ENCODE measurements around the gene DMC1. TPM values are rescaled to one million over a fixed set of nuclear protein-coding genes. Genes with fewer than 3 reads are reported as not detected.
A peak's percentile ranks its signal among the peaks of the same experiment; 100 is the strongest.

The DMC1 gene
- total and polyA plus RNA-seq, 2 of the 13 experiments (the other 11 are each of a cell fraction or from before 2014, with no cell fraction given): 0.82 TPM; not detected in 1

DNA sequence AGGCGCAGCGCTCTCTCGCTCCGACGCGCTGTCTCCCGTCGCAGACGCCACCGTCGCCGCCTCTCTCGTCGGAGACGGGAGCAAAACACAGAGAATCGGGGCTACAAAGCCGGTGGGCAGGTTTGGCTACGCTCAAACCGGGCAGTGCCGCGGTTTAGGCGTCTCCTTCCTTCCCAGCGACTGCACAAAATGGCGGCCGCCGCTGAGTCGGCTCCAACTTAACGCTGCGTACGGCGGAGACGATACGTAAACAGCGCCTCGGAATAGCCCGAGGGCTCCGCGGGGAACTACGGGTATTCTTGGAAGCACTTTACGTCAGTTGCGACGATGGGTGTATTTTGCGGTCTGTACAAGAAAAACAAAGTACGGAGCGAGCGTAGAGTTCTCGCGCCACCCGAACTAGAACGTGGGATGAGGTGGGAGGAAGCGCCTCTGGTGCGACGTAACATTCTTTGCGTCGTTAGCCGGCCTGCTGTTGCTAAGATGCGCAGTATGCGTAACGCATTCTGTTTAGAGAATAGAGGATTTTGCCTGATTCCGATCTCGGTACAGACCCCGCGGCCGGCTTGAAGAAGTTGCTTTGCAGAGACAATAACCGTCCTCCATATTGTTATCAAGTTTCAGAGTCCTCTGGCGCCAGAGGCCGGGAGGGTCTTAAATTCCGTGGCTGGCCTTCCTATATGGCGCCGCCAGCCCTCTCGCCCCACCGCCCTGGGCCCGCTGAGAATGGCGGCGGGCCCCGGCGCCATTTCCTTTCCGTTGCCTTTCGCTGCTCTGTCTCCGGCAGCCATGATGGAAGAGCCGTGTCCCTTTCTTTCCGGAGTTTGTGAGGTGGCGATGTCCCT, 63.6 kb downstream of the DMC1 start, which contains the start of gene DDX17 (continued):
- TF ChIP-seq, protein P1, sequence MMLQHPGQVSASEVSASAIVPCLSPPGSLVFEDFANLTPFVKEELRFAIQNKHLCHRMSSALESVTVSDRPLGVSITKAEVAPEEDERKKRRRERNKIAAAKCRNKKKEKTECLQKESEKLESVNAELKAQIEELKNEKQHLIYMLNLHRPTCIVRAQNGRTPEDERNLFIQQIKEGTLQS (CRISPR knock-in tag; IDR thresholded peaks at IDR 0.05): no peak
- TF ChIP-seq, protein P2, sequence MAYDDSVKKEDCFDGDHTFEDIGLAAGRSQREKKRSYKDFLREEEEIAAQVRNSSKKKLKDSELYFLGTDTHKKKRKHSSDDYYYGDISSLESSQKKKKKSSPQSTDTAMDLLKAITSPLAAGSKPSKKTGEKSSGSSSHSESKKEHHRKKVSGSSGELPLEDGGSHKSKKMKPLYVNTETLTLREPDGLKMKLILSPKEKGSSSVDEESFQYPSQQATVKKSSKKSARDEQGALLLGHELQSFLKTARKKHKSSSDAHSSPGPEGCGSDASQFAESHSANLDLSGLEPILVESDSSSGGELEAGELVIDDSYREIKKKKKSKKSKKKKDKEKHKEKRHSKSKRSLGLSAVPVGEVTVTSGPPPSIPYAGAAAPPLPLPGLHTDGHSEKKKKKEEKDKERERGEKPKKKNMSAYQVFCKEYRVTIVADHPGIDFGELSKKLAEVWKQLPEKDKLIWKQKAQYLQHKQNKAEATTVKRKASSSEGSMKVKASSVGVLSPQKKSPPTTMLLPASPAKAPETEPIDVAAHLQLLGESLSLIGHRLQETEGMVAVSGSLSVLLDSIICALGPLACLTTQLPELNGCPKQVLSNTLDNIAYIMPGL (CRISPR knock-in tag; IDR thresholded peaks at IDR 0.05; ENCODE audit: borderline replicate concordance in 1 of 2, low read depth in 1 of 2): peak; percentile 65 to 90
- TF ChIP-seq POLR2AphosphoS2 (IDR thresholded peaks at IDR 0.05; ENCODE audit: low read depth, low read length) (no peak), RFXANK (CRISPR knock-in tag; IDR thresholded peaks at IDR 0.05) (no peak), CEBPG (CRISPR knock-in tag; IDR thresholded peaks at IDR 0.05) (peak; percentile 3; the same call in 1 of the 2 replicates), THYN1 (CRISPR knock-in tag; IDR thresholded peaks at IDR 0.05; ENCODE audit: borderline replicate concordance, low read depth) (no peak), PITX1 (CRISPR knock-in tag; IDR thresholded peaks at IDR 0.05) (no peak), ARID2 (CRISPR knock-in tag; IDR thresholded peaks at IDR 0.05; ENCODE audit: borderline replicate concordance) (no peak), PPARG (CRISPR knock-in tag; conservative IDR thresholded peaks at IDR 0.05) (no peak), HNF4G (IDR thresholded peaks at IDR 0.05; ENCODE audit: borderline replicate concordance, low read depth, low read length) (no peak), HNF4G (CRISPR knock-in tag; IDR thresholded peaks at IDR 0.05; ENCODE audit: borderline replicate concordance, low read depth) (no peak), ZNF431 (CRISPR knock-in tag; IDR thresholded peaks at IDR 0.05; ENCODE audit: borderline replicate concordance, low read depth) (0 out of 2 replicates have a peak, but pooled peaks have one; percentile 60), ZSCAN12 (CRISPR knock-in tag; IDR thresholded peaks at IDR 0.05) (no peak), ZFX (CRISPR knock-in tag; IDR thresholded peaks at IDR 0.05; ENCODE audit: low read depth) (peak; percentile 77), HNRNPLL (IDR thresholded peaks at IDR 0.05; ENCODE audit: low read depth, low read length, poor library complexity, severe bottlenecking) (peak; percentile 100), MTA1 (CRISPR knock-in tag; IDR thresholded peaks at IDR 0.05; ENCODE audit: borderline replicate concordance) (no peak), HNRNPUL1 (IDR thresholded peaks at IDR 0.05; ENCODE audit: low read depth, low read length) (no peak), ZNF629 (CRISPR knock-in tag; conservative IDR thresholded peaks at IDR 0.05) (no peak)
- TF ChIP-seq, protein P3, sequence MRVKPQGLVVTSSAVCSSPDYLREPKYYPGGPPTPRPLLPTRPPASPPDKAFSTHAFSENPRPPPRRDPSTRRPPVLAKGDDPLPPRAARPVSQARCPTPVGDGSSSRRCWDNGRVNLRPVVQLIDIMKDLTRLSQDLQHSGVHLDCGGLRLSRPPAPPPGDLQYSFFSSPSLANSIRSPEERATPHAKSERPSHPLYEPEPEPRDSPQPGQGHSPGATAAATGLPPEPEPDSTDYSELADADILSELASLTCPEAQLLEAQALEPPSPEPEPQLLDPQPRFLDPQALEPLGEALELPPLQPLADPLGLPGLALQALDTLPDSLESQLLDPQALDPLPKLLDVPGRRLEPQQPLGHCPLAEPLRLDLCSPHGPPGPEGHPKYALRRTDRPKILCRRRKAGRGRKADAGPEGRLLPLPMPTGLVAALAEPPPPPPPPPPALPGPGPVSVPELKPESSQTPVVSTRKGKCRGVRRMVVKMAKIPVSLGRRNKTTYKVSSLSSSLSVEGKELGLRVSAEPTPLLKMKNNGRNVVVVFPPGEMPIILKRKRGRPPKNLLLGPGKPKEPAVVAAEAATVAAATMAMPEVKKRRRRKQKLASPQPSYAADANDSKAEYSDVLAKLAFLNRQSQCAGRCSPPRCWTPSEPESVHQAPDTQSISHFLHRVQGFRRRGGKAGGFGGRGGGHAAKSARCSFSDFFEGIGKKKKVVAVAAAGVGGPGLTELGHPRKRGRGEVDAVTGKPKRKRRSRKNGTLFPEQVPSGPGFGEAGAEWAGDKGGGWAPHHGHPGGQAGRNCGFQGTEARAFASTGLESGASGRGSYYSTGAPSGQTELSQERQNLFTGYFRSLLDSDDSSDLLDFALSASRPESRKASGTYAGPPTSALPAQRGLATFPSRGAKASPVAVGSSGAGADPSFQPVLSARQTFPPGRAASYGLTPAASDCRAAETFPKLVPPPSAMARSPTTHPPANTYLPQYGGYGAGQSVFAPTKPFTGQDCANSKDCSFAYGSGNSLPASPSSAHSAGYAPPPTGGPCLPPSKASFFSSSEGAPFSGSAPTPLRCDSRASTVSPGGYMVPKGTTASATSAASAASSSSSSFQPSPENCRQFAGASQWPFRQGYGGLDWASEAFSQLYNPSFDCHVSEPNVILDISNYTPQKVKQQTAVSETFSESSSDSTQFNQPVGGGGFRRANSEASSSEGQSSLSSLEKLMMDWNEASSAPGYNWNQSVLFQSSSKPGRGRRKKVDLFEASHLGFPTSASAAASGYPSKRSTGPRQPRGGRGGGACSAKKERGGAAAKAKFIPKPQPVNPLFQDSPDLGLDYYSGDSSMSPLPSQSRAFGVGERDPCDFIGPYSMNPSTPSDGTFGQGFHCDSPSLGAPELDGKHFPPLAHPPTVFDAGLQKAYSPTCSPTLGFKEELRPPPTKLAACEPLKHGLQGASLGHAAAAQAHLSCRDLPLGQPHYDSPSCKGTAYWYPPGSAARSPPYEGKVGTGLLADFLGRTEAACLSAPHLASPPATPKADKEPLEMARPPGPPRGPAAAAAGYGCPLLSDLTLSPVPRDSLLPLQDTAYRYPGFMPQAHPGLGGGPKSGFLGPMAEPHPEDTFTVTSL (CRISPR knock-in tag; IDR thresholded peaks at IDR 0.05; ENCODE audit: borderline replicate concordance): no peak
- TF ChIP-seq, protein P4, sequence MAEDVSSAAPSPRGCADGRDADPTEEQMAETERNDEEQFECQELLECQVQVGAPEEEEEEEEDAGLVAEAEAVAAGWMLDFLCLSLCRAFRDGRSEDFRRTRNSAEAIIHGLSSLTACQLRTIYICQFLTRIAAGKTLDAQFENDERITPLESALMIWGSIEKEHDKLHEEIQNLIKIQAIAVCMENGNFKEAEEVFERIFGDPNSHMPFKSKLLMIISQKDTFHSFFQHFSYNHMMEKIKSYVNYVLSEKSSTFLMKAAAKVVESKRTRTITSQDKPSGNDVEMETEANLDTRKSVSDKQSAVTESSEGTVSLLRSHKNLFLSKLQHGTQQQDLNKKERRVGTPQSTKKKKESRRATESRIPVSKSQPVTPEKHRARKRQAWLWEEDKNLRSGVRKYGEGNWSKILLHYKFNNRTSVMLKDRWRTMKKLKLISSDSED (CRISPR knock-in tag; IDR thresholded peaks at IDR 0.05): no peak
